Urothelium cell line (cell line): ENCODE results near the gene MAPT.

ENCODE experiments used
- DNase-seq: peaks from one replicate; pipeline ENCODE4 v3.0.0; 2011; ENCODE audit warnings: low spot score, mixed read lengths
- FAIRE-seq: peaks from 2 replicates; lab custom pipeline; 2011; peaks lifted over from hg19 to GRCh38; lab: Jason Lieb, UNC

MAPT gene

GRCh38 chr17:46025060-46025459 lies 130.7 kb downstream of the MAPT start:
- DNase-seq (no peak), FAIRE-seq (no peak)

DNA sequence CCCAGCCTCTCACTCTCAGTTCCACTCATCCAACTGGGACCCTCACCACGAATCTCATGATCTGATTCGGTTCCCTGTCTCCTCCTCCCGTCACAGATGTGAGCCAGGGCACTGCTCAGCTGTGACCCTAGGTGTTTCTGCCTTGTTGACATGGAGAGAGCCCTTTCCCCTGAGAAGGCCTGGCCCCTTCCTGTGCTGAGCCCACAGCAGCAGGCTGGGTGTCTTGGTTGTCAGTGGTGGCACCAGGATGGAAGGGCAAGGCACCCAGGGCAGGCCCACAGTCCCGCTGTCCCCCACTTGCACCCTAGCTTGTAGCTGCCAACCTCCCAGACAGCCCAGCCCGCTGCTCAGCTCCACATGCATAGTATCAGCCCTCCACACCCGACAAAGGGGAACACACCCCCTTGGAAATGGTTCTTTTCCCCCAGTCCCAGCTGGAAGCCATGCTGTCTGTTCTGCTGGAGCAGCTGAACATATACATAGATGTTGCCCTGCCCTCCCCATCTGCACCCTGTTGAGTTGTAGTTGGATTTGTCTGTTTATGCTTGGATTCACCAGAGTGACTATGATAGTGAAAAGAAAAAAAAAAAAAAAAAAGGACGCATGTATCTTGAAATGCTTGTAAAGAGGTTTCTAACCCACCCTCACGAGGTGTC lies 131.3 kb downstream of the MAPT start:
- DNase-seq: no peak
- FAIRE-seq: no peak

- peak; percentile 9 for FAIRE-seq
- no peak for DNase-seq
Measured at GRCh38 chr17:46026166-46027047, 132.1 kb downstream of the MAPT start.

DNA sequence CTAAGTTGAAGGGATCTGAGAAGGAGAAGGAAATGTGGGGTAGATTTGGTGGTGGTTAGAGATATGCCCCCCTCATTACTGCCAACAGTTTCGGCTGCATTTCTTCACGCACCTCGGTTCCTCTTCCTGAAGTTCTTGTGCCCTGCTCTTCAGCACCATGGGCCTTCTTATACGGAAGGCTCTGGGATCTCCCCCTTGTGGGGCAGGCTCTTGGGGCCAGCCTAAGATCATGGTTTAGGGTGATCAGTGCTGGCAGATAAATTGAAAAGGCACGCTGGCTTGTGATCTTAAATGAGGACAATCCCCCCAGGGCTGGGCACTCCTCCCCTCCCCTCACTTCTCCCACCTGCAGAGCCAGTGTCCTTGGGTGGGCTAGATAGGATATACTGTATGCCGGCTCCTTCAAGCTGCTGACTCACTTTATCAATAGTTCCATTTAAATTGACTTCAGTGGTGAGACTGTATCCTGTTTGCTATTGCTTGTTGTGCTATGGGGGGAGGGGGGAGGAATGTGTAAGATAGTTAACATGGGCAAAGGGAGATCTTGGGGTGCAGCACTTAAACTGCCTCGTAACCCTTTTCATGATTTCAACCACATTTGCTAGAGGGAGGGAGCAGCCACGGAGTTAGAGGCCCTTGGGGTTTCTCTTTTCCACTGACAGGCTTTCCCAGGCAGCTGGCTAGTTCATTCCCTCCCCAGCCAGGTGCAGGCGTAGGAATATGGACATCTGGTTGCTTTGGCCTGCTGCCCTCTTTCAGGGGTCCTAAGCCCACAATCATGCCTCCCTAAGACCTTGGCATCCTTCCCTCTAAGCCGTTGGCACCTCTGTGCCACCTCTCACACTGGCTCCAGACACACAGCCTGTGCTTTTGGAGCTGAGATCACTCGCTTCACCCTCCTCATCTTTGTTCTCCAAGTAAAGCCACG lies 133.0 kb downstream of the MAPT start:
- no peak for DNase-seq
- no peak for FAIRE-seq

- FAIRE-seq (no peak), DNase-seq (no peak)
Measured at GRCh38 chr17:46027976-46028325, 133.6 kb downstream of the MAPT start.

DNA sequence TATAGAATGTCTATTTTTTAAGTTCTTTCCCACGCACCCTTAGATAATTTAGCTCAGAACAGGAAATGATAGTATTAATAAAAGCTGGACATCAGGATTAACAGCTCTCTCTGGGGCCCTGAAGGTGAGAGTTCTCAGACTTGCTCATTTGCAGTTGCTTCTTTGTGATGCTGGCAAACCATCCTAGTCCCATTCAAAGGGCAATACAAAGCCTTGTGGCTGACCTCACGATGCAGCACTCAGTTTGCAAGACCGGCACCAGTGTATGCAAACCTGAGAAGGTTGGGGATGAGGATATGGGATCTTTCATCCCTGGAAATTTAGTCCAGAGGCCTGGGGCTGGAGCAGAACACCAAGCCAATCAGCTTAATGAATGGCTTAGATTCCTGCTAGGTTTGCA lies 134.0 kb downstream of the MAPT start:
- no peak for FAIRE-seq
- DNase-seq: no peak

DNA sequence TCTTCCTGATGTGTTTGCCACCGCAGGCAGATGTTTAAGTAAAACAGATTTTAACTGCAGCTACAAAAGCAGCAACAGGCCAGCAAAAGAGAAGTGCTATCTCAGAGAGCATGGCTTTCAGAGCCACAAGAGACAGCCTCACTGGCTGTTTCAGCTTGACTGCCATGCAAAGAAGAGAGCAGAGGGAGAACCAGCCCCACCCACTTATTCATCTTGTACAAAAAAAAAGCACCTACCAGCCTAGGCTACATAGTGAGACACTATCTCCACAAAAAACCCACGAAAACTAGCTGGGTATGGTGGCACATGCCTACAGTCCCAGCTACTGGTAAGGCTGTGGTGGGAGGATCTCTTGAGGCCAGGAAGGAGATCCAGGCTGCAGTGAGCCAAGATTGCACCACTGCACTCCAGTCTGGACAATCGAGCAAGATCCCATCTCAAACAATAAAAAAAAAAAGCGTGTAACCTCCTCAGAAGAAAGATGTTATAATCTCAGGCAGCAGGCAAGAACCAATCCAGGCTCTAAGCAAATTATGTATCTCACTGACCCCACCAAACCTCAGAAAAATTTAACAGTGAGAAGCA lies 134.7 kb downstream of the MAPT start:
- no peak for DNase-seq
- FAIRE-seq: no peak

DNA sequence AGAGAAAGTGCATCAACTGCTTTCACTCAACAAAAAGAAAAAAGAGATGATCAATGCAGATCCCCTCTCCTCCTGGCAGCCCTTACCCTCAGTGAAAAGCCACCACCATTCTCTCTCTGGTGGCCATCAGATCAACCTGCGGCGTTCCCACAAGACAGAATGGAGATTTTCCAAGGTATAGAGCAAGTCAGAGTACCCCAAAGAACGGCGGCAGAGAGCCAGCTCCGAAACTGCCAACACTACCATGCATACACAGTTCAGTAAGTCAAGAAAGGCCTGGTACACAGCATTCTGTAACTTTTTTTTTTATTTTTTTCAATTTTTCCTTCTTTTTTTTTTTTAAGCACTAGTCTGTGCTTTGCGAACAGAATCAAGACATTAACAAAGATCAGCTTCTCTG lies 135.3 kb downstream of the MAPT start:
- FAIRE-seq: no peak
- no peak for DNase-seq

DNA sequence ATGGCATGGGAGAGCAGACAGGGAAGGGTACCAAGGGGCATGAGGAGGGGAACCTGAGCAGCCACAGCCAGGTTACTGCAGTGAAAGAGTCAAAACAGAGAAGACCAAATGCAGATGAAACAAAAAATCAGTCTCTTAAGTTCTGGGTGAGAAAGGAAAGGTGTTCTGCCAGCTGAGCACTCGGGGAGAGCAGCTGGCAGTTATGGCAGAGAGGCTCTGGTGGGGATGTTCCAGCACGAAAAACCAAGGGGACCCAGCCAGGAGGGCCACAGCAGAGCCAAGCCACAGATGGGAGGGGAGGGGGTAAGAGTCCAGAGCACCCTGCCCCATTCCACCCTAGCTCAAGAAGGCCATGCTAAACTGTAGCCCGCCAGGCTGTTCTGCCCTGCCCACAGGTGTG lies 136.4 kb downstream of the MAPT start:
- no peak for FAIRE-seq
- no peak for DNase-seq

GRCh38 chr17:46031440-46031839 lies 137.1 kb downstream of the MAPT start:
- FAIRE-seq: no peak
- DNase-seq: no peak

- DNase-seq (no peak), FAIRE-seq (no peak)
Measured at GRCh38 chr17:46031920-46032319, 137.6 kb downstream of the MAPT start.

DNA sequence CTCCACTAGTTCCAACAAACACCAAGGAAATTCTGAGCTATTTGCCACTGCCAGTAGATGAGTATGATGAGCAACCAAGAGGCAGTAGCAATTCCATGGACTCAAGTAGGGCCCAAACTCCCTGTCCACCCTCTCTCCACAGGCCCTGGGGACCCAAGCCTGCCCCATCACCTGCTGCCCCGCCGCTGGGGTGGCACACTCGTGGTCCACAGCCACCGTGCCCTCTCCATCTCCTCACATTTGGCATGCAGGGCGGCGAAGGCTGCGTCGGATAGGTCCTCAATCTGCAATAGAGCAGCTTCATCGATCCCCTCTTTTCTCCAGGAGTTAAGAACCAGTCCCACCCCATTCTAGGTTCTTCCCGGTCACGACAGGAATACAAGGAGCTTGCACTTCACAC lies 138.6 kb downstream of the MAPT start:
- DNase-seq: no peak
- no peak for FAIRE-seq

DNA sequence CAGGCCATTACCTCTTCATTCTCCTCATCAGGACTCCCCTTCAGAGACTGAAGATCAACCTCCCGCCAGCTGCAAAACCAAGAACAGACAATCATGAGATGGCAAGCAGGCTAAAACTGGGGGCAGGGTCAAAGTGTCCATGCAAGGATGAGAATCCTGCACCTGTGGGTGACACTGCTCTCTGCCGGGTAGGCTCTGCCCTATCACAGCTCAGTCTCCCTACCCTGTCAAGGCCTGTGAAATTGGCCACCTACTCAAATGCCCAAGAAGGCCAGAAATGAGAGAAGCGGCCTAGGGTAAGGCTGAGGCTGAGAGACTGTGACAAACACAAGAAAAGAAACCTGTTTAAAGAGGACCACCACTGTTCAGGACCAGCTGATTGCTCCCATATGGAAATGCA lies 139.0 kb downstream of the MAPT start:
- FAIRE-seq (no peak), DNase-seq (no peak)

GRCh38 chr17:46035112-46035818 lies 140.9 kb downstream of the MAPT start:
- FAIRE-seq: no peak
- DNase-seq: no peak

DNA sequence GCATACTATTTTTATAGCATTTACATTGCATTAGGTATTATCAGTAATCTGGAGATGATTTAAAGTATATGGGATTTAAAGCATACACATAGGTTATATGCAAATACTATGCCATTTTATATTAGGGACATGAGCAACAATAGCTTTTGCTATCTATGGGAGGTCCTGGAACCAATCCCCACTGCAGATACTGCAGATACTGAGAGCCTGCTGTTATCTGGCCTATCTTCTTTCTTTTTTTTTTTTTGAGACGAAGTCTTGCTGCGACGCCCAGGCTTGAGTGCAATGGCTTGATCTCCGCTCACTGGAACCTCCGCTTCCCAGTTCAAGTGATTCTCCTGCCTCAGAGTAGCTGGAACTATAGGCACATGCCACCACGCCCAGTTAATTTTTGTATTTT lies 142.1 kb downstream of the MAPT start:
- DNase-seq: no peak
- FAIRE-seq: no peak

- DNase-seq: no peak
Measured at GRCh38 chr17:46037722-46038255, 143.4 kb downstream of the MAPT start.

GRCh38 chr17:46038414-46038813 lies 144.1 kb downstream of the MAPT start:
- no peak for DNase-seq
- FAIRE-seq: no peak

More at GRCh38 chr17:46037722-46038255, 143.4 kb downstream of the MAPT start:
- FAIRE-seq: no peak

DNA sequence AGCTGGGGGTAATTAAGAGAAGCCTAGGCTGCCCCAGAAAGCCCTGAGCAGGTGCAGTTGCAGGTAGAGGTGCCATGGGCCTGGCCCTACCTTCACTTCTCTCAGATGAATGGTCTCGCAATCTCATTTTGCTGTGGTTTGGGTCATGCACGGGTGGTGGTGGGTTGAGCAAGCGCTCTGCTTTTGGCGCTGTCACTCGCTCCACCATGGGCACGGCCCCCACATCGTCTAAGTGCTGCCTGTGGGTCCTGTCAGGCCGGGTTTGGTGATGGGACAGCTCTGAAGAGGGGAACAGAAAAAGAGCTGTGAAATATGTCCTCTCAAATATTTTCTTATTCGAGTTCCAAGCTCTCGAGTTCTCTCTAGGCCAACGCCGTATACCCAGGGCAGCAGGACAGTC lies 144.6 kb downstream of the MAPT start:
- FAIRE-seq (no peak), DNase-seq (no peak)

DNA sequence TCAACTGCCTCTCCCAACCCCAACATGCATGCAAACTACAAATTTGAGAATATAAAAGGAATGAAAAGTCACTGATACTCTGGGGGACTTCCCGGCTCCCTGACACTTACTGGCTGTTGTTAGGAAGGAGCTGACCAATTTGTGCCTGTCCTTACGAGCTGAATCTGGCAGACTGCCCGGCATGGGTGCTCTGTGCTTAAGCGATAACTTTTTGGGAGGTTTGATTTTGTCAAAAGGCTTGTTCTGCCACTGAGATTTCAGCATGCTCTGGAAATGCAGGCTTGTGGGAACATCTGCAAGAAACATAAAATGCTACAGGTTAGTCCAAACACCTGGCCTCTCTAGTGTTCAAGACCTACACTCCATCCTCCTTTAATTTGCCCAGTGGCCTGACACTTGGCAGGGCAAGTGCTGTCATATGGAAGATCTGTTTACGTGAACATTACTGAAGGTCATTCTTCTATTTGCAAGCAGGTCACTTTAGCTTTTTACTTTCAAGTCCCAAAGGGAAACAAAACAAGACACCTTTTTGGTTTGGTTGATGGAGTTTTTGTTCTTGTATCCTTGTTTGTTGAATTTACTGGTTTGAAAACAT lies 145.3 kb downstream of the MAPT start:
- DNase-seq (no peak), FAIRE-seq (no peak)

- DNase-seq: no peak
- no peak for FAIRE-seq
Measured at GRCh38 chr17:46042246-46042645, 147.9 kb downstream of the MAPT start.
